A673 (cell line): ENCODE results near the gene PTK6. TPM values are rescaled to one million over a fixed set of nuclear protein-coding genes. Genes with fewer than 3 reads are reported as not detected.
"Not testable (repeated sequence)": the region's sequence is repeated elsewhere in the genome, so short reads cannot be mapped to it uniquely, and the experiment has no call there.

Experiments
- BruUV-seq: library from RNA; stranded (reverse); fragments of 400-500 nt; replicated peaks from 2 replicates; lab custom pipeline; 2021; lab: Mats Ljungman, UMichigan
- CTCF ChIA-PET: fragments of 300-600 bp; sonication (Branson Sonifier 250); formaldehyde crosslinking; loops from one replicate; lab custom pipeline; 2022; ENCODE audit warnings: antibody characterized with exemption; lab: Charles Lee
- POLR2A ChIA-PET: fragments of 300-600 bp; sonication (Branson Sonifier 250); formaldehyde crosslinking; loops from one replicate; lab custom pipeline; 2022; ENCODE audit warnings: antibody characterized with exemption; ENCODE audit not compliant: low non-redundant PET; lab: Charles Lee
- DNase-seq: peaks from one replicate; pipeline ENCODE4 v3.0.0-alpha.2; 2015; ENCODE audit warnings: low spot score
- H3K27ac ChIP-seq: fragments of 200-600 bp; sonication (generic); 2 replicates; pipeline ENCODE4 v1.5.1; 2016; ENCODE audit warnings: mixed run types, low read depth, mild to moderate bottlenecking, mixed read lengths, antibody characterized with exemption, low read length; ENCODE audit not compliant: poor library complexity, severe bottlenecking
- H3K27me3 ChIP-seq: fragments of 200-600 bp; sonication (generic); replicated peaks from 2 replicates; pipeline ENCODE4 v1.6.1; 2017; ENCODE audit warnings: mixed run types, low read depth, mild to moderate bottlenecking, mixed read lengths, antibody characterized with exemption, low read length; ENCODE audit not compliant: insufficient read depth, poor library complexity
- H3K36me3 ChIP-seq: fragments of 200-600 bp; sonication (generic); 2 replicates; pipeline ENCODE4 v1.6.1; 2016; ENCODE audit warnings: mixed run types, mild to moderate bottlenecking, mixed read lengths, antibody characterized with exemption, low read length; ENCODE audit not compliant: insufficient read depth, poor library complexity, severe bottlenecking
- H3K4me1 ChIP-seq: fragments of 200-600 bp; sonication (generic); 2 replicates; pipeline ENCODE4 v1.6.1; 2017; ENCODE audit warnings: mixed run types, mild to moderate bottlenecking, mixed read lengths, antibody characterized with exemption, low read length; ENCODE audit not compliant: insufficient read depth, poor library complexity, severe bottlenecking
- H3K4me3 ChIP-seq: fragments of 200-600 bp; sonication (generic); 2 replicates; pipeline ENCODE4 v1.5.1; 2016; ENCODE audit warnings: low read depth, mixed run types, mild to moderate bottlenecking, mixed read lengths, low read length; ENCODE audit not compliant: poor library complexity, severe bottlenecking
- H3K9me3 ChIP-seq: fragments of 200-600 bp; sonication (generic); 2 replicates; pipeline ENCODE4 v1.6.1; 2016; ENCODE audit warnings: mixed run types, low read depth, mild to moderate bottlenecking, mixed read lengths, antibody characterized with exemption, low read length; ENCODE audit not compliant: poor library complexity, severe bottlenecking
- EZH2 ChIP-seq: fragments of 200-600 bp; sonication (generic); IDR thresholded peaks from 2 replicates; pipeline ENCODE4 v1.6.1; 2017; ENCODE audit warnings: borderline replicate concordance, low read depth, mild to moderate bottlenecking, mixed read lengths, antibody characterized with exemption, low read length; ENCODE audit not compliant: poor library complexity, severe bottlenecking
- intact Hi-C: fragments of 100-400 bp; cut with micrococcal nuclease; formaldehyde crosslinking; loops from one replicate; pipeline ENCODE4 v1.10.0; 2022; ENCODE audit not compliant: unreplicated experiment
- total RNA-seq: library from RNA; stranded (reverse); gene quantifications from 2 replicates; pipeline ENCODE4 v1.2.3, GENCODE V29; 2021
- TF ChIP-seq, protein P1 (sequence below): fragments of 300-800, 200-600 bp; sonication (generic); conservative IDR thresholded peaks from 2 replicates; pipeline ENCODE4 v1.5.1; 2017; ENCODE audit warnings: low read depth, mild to moderate bottlenecking, antibody characterized with exemption, low read length, moderate library complexity, mixed read lengths

PTK6 gene
- total RNA-seq, 1 experiment from 2014 or later, result not detected

- H3K36me3 ChIP-seq, result no peaks in the 10 kb centered on the region
Observed at GRCh38 chr20:63560856-63561609, 23.9 kb upstream of the PTK6 start.

GRCh38 chr20:63560333-63560805, 23.2 kb upstream of the PTK6 start:
- TF ChIP-seq EZH2, result no peak
- Histone ChIP-seq H3K27me3 (no peaks in the 10 kb centered on the region), H3K9me3 (no peaks in the 10 kb centered on the region), H3K27ac (no peak overlapping the region), H3K36me3 (no peaks in the 10 kb centered on the region), H3K4me1 (no peaks in the 10 kb centered on the region), H3K4me3 (no peak overlapping the region)
- ChIA-PET CTCF (no interaction called here), POLR2A (interaction anchor here (0.6 kb wide), 1 partner anchor 1179 kb away, joined by 7 read pairs; no protein-coding TSS in a partner anchor)
- DNase-seq, result no peak
- BruUV-seq, result no TSS peak
- intact Hi-C loops, result no loop called here

More at GRCh38 chr20:63560856-63561609, 23.9 kb upstream of the PTK6 start:
- Histone ChIP-seq H3K9me3 (no peaks in the 10 kb centered on the region), H3K4me3 (no peak overlapping the region), H3K4me1 (no peaks in the 10 kb centered on the region), H3K27ac (no peak overlapping the region), H3K27me3 (no peaks in the 10 kb centered on the region)
- intact Hi-C loops, result no loop called here
- BruUV-seq, result no TSS peak
- no peak for TF ChIP-seq EZH2
- TF ChIP-seq, protein P1, sequence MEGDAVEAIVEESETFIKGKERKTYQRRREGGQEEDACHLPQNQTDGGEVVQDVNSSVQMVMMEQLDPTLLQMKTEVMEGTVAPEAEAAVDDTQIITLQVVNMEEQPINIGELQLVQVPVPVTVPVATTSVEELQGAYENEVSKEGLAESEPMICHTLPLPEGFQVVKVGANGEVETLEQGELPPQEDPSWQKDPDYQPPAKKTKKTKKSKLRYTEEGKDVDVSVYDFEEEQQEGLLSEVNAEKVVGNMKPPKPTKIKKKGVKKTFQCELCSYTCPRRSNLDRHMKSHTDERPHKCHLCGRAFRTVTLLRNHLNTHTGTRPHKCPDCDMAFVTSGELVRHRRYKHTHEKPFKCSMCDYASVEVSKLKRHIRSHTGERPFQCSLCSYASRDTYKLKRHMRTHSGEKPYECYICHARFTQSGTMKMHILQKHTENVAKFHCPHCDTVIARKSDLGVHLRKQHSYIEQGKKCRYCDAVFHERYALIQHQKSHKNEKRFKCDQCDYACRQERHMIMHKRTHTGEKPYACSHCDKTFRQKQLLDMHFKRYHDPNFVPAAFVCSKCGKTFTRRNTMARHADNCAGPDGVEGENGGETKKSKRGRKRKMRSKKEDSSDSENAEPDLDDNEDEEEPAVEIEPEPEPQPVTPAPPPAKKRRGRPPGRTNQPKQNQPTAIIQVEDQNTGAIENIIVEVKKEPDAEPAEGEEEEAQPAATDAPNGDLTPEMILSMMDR, result no peak
- CTCF ChIA-PET, result no interaction called here
- no peak for DNase-seq
- POLR2A ChIA-PET, result no interaction called here

DNA sequence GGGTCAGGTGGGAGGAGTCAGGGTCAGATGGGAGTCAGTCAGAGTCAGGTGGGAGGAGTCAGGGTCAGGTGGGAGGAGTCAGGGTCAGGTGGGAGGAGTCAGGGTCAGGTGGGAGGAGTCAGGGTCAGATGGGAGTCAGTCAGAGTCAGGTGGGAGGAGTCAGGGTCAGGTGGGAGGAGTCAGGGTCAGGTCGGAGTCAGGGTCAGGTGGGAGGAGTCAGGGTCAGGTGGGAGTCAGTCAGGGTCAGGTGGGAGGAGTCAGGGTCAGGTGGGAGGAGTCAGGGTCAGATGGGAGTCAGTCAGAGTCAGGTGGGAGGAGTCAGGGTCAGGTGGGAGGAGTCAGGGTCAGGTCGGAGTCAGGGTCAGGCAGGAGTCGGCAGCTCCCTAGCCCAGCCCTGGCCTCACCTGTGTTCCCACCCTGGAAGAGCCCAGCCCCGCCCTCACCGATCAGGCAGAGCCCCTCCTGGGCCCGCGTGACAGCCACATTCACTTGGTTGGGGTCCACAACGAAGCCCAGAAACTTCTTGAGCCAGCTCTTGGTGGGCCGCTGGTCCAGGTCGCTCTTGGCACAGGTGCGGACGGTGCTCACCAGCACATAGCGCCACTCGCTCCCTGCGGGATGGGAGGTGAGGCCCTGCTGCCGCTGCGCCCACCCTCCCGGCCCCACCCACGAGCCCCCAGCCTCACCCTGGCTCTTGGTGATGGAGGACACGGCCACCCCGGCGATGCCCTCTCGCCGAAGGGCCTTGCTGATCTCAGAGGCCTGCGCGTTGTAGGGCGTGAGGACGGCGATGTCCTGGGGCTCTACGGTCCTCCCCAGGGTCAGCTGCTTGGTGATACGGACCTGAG, 22.5 kb upstream of the PTK6 start:
- intact Hi-C loops, H3K4me3 ChIP-seq, CTCF ChIA-PET: not testable (repeated sequence)

More for the DNA sequence above, 22.5 kb upstream of the PTK6 start:
- DNase-seq, H3K27ac ChIP-seq, H3K9me3 ChIP-seq, H3K4me1 ChIP-seq, BruUV-seq, H3K27me3 ChIP-seq, H3K36me3 ChIP-seq: not testable (repeated sequence)
- POLR2A ChIA-PET, result interaction anchor here (0.6 kb wide), 1 partner anchor 1179 kb away, joined by 7 read pairs; no protein-coding TSS in a partner anchor
